Measurements from ENCODE around the gene PDE4B. TPM values are rescaled to one million over a fixed set of nuclear protein-coding genes. Genes with fewer than 3 reads are reported as not detected.

PDE4B gene
- total RNA-seq, 1 donor from 2014 or later, result 37.5 TPM

DNA sequence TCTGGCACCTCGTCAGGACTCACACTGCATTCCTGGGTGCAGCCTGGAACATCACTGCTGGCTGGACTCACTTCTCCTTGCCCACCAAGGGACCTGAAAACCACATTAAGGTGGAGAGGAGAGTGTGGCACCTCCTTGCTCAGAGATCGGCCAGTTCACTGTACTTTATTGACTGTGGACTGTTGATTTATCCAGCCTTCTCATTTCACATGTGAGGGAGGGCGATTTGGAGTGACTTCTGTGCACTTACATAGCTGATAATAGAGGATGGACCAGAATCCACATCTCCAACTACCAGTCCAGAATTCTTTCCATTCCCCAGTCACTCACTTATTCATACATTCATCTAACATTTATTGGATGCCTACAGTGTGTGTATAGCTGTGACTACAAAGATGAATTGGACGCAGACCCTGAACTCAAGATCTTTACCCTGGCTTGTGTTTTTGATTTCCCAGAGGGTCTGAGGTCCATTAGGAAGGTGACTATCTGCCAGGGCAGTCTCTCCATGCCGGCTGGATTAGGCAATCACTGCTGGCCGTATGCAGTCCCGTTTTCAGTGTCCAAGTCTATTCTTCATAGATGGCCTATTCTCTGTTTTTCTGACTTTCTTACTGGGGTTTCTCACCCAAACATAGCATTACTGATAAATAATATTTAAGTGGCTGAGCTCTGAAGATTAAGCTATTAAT is 507.7 kb downstream of the PDE4B start:
- Mint-ChIP-seq H3K9me3 (peaks cover 4% of the 10 kb centered on the region), H3K27ac (ENCODE audit: unreplicated experiment) (no peak overlapping the region), H3K36me3 (ENCODE audit: low read depth) (no peaks in the 10 kb centered on the region), H3K4me1 (peaks cover 17% of the 10 kb centered on the region), H3K27me3 (ENCODE audit: low read depth) (no peaks in the 10 kb centered on the region), H3K4me3 (no peak overlapping the region)
- TF ChIP-seq, protein P1, sequence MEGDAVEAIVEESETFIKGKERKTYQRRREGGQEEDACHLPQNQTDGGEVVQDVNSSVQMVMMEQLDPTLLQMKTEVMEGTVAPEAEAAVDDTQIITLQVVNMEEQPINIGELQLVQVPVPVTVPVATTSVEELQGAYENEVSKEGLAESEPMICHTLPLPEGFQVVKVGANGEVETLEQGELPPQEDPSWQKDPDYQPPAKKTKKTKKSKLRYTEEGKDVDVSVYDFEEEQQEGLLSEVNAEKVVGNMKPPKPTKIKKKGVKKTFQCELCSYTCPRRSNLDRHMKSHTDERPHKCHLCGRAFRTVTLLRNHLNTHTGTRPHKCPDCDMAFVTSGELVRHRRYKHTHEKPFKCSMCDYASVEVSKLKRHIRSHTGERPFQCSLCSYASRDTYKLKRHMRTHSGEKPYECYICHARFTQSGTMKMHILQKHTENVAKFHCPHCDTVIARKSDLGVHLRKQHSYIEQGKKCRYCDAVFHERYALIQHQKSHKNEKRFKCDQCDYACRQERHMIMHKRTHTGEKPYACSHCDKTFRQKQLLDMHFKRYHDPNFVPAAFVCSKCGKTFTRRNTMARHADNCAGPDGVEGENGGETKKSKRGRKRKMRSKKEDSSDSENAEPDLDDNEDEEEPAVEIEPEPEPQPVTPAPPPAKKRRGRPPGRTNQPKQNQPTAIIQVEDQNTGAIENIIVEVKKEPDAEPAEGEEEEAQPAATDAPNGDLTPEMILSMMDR (conservative IDR thresholded peaks at IDR 0.05), result no peak
- DNase-seq (ENCODE audit: low read depth, low spot score), result no peak

DNA sequence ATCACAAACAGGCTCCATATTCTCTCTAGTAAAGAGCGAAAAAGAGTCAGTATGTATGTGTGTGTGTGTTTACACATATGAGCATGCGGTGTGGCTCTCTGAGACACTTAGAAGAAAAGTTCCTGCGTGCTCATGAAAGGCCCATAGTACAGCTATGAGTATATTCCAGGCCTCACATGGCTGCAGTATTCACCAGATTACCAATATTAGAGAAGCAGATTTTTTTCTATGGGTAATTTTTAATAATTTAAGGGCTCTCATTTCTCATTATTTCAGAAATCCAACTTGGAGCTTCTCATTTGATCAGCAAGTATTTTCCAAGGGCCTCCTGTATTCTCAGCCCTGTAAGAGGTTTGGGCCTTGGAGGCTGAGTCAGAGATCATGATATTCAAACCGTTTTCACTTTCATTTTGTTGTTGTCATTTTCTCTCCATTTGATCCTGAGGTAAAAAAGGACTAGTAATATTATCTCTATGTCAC is 508.3 kb downstream of the PDE4B start:
- no peak overlapping the region for H3K27ac Mint-ChIP-seq (ENCODE audit: unreplicated experiment)
- H3K27me3 Mint-ChIP-seq (ENCODE audit: low read depth), result no peaks in the 10 kb centered on the region
- H3K4me1 Mint-ChIP-seq, result peaks cover 12% of the 10 kb centered on the region
- no peaks in the 10 kb centered on the region for H3K36me3 Mint-ChIP-seq (ENCODE audit: low read depth)
- peaks cover 4% of the 10 kb centered on the region for H3K9me3 Mint-ChIP-seq
- DNase-seq (ENCODE audit: low read depth, low spot score), result no peak
- H3K4me3 Mint-ChIP-seq, result no peak overlapping the region
- TF ChIP-seq, protein P1 (conservative IDR thresholded peaks at IDR 0.05), result no peak

DNA sequence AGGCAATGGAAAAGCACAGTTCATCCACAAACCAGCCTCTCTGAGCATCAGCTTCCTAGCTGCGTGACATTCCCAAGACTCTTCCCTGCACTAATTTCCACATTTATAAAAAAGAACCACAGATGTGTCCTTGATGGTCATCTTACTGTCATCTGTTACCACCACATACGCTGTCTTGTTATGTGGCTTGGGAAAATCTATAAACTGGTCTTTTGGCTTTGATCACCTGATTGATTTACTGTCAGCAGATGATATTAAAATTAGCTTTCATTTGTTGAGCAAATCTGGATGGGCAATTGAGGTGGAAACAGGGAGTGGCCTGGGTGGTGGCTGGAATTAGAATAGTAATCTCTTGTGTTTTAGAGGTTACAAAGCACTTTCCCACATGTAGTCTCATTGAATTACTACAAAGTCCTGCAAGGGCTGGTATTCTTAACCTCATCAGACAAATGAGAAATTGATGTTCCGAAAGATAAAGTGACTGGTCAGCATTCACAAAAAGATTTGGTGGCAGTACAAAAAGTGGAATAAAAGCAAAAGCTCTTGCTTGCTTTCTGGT is 509.6 kb downstream of the PDE4B start:
- H3K4me1 Mint-ChIP-seq, result peaks cover 4% of the 10 kb centered on the region
- no peak overlapping the region for H3K4me3 Mint-ChIP-seq
- no peak overlapping the region for H3K27ac Mint-ChIP-seq (ENCODE audit: unreplicated experiment)
- TF ChIP-seq, protein P1 (conservative IDR thresholded peaks at IDR 0.05), result no peak
- no peak for DNase-seq (ENCODE audit: low read depth, low spot score)
- no peaks in the 10 kb centered on the region for H3K27me3 Mint-ChIP-seq (ENCODE audit: low read depth)
- no peaks in the 10 kb centered on the region for H3K36me3 Mint-ChIP-seq (ENCODE audit: low read depth)
- peaks cover 4% of the 10 kb centered on the region for H3K9me3 Mint-ChIP-seq

DNA sequence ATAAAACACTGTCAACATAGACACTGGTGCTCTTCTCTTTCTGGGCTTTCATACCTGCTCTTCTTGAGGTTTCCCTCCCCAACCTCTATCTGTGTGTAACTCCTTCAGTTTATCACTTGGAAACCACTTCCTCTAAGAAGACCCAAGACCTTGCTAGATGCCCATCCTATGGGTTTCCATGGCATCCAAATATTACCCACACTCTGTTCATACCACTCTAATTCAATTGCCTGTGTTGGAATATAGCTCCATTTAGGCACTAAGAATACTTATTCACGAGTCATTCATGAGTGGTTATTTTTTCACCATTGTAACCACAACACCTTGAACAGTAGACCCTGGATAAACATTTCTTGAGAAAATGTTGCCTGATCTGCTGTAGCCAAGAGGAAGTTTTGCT is 510.1 kb downstream of the PDE4B start:
- no peaks in the 10 kb centered on the region for H3K36me3 Mint-ChIP-seq (ENCODE audit: low read depth)
- peaks cover 4% of the 10 kb centered on the region for H3K9me3 Mint-ChIP-seq
- TF ChIP-seq, protein P1 (conservative IDR thresholded peaks at IDR 0.05), result no peak
- H3K4me1 Mint-ChIP-seq, result peaks cover 3% of the 10 kb centered on the region
- H3K4me3 Mint-ChIP-seq, result no peak overlapping the region
- no peaks in the 10 kb centered on the region for H3K27me3 Mint-ChIP-seq (ENCODE audit: low read depth)
- DNase-seq (ENCODE audit: low read depth, low spot score), result no peak
- no peak overlapping the region for H3K27ac Mint-ChIP-seq (ENCODE audit: unreplicated experiment)

DNA sequence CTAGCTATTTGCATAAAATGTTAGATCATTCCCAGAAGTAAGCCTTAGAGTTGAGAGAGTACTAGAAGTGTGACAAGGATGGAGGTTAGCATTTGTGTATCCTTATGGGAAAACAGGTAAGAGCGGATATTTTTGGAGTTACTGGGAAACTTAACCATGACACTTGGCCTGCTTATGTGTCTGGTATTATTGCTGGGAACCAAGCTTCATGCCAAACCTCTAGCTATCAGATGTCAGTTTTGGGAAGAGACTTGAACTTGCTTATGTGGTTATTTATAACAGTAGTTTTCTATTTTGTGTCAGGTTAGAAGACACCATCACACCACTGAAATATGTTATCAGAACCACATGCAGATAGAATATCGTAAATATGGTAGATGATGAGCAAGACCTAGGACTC is 511.0 kb downstream of the PDE4B start:
- Mint-ChIP-seq H3K27me3 (ENCODE audit: low read depth) (no peaks in the 10 kb centered on the region), H3K9me3 (peaks cover 4% of the 10 kb centered on the region), H3K4me3 (no peak overlapping the region), H3K36me3 (ENCODE audit: low read depth) (no peaks in the 10 kb centered on the region), H3K4me1 (peaks cover 3% of the 10 kb centered on the region), H3K27ac (ENCODE audit: unreplicated experiment) (no peak overlapping the region)
- TF ChIP-seq, protein P1 (conservative IDR thresholded peaks at IDR 0.05), result no peak
- no peak for DNase-seq (ENCODE audit: low read depth, low spot score)
